HCT116 (cell line): ENCODE data around the gene FAM180A. TPM values are rescaled to one million over a fixed set of nuclear protein-coding genes. Genes with fewer than 3 reads are reported as not detected.

Experiments
- ELF1 ChIP-seq: IDR thresholded peaks from 2 replicates; pipeline ENCODE4 v1.6.1; 2012; ENCODE audit warnings: low read depth, borderline replicate concordance
- SIN3A ChIP-seq: IDR thresholded peaks from 2 replicates; pipeline ENCODE4 v1.6.1; 2012; ENCODE audit warnings: low read depth
- TCF7L2 ChIP-seq: IDR thresholded peaks from 2 replicates; pipeline ENCODE4 v1.7.0; 2011; ENCODE audit warnings: borderline replicate concordance, inconsistent platforms; ENCODE audit not compliant: insufficient read depth, insufficient read length; ENCODE audit errors: extremely low read depth
- ZNF274 ChIP-seq: fragments of 200-500 bp; sonication (Bioruptor generic); IDR thresholded peaks from 2 replicates; pipeline ENCODE4 v1.6.1; 2014; ENCODE audit warnings: mild to moderate bottlenecking, low read depth, low read length, inconsistent platforms
- total RNA-seq: library from RNA; stranded (reverse); gene quantifications from one replicate; pipeline ENCODE4 v1.2.1, GENCODE V29; 2021; ENCODE audit not compliant: unreplicated experiment
- TF ChIP-seq, protein P1 (sequence below): IDR thresholded peaks from 2 replicates; pipeline ENCODE4 v1.6.1; 2012; ENCODE audit warnings: low read depth
- TF ChIP-seq, protein P2 (sequence below), 3 experiments: fragments of 200-600 bp in 1 of 3; sonication (generic) in 1 of 3; IDR thresholded peaks in 2 of 3; conservative IDR thresholded peaks in 1 of 3; 2 replicates each; pipeline ENCODE4 v1.5.1; 2012 to 2017; ENCODE audit warnings: low read depth in 2 of 3, low read length in 2 of 3, antibody characterized with exemption in 1 of 3, borderline replicate concordance in 1 of 3, control low read depth in 1 of 3, mild to moderate bottlenecking in 1 of 3, mixed read lengths in 1 of 3, mixed run types in 1 of 3, moderate library complexity in 1 of 3; ENCODE audit not compliant: insufficient read depth in 1 of 3
- TF ChIP-seq, protein P3 (sequence below): IDR thresholded peaks from 2 replicates; pipeline ENCODE4 v1.6.1; 2012

FAM180A gene
- total RNA-seq, 1 experiment from 2014 or later = 0.59 TPM

DNA sequence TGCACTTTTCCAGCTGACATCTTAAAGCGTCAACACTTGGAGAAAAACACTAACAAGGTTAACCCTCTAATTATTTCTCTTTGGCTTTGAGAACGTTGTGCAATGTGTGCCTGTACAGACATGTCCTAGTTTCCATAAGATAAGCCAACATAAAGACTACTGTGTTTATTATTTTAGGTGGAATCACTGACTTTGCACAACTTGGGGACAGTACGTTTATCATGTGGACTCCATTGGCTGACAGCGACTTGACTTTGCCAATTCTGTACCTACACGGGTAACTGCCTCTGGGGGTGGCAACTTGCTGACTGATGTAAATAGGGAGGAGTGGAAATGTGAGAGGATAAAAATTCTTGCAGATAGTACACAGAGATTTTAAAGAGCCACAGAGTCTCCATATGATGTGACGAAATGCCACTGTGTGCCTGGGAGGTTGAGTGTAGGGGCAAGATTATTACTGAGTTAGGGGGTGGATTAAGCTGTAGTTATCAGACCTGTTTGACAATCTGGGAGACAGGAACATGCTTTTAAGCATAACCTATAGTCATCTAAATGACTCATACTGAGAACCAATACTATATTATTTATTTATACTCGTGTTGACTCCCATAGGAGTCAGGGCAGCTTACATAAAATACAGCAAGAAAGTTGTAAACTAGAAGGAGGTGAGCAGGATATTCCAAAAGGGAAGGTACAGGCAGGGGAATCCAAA, 41.6 kb downstream of the FAM180A start (continued):
- TF ChIP-seq, protein P1, sequence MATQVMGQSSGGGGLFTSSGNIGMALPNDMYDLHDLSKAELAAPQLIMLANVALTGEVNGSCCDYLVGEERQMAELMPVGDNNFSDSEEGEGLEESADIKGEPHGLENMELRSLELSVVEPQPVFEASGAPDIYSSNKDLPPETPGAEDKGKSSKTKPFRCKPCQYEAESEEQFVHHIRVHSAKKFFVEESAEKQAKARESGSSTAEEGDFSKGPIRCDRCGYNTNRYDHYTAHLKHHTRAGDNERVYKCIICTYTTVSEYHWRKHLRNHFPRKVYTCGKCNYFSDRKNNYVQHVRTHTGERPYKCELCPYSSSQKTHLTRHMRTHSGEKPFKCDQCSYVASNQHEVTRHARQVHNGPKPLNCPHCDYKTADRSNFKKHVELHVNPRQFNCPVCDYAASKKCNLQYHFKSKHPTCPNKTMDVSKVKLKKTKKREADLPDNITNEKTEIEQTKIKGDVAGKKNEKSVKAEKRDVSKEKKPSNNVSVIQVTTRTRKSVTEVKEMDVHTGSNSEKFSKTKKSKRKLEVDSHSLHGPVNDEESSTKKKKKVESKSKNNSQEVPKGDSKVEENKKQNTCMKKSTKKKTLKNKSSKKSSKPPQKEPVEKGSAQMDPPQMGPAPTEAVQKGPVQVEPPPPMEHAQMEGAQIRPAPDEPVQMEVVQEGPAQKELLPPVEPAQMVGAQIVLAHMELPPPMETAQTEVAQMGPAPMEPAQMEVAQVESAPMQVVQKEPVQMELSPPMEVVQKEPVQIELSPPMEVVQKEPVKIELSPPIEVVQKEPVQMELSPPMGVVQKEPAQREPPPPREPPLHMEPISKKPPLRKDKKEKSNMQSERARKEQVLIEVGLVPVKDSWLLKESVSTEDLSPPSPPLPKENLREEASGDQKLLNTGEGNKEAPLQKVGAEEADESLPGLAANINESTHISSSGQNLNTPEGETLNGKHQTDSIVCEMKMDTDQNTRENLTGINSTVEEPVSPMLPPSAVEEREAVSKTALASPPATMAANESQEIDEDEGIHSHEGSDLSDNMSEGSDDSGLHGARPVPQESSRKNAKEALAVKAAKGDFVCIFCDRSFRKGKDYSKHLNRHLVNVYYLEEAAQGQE = no peak
- TF ChIP-seq SIN3A (no peak), ZNF274 (no peak), TCF7L2 (no peak), ELF1 (no peak)
- TF ChIP-seq, protein P2, sequence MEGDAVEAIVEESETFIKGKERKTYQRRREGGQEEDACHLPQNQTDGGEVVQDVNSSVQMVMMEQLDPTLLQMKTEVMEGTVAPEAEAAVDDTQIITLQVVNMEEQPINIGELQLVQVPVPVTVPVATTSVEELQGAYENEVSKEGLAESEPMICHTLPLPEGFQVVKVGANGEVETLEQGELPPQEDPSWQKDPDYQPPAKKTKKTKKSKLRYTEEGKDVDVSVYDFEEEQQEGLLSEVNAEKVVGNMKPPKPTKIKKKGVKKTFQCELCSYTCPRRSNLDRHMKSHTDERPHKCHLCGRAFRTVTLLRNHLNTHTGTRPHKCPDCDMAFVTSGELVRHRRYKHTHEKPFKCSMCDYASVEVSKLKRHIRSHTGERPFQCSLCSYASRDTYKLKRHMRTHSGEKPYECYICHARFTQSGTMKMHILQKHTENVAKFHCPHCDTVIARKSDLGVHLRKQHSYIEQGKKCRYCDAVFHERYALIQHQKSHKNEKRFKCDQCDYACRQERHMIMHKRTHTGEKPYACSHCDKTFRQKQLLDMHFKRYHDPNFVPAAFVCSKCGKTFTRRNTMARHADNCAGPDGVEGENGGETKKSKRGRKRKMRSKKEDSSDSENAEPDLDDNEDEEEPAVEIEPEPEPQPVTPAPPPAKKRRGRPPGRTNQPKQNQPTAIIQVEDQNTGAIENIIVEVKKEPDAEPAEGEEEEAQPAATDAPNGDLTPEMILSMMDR (IDR thresholded peaks at IDR 0.05 in 2 of 3, conservative IDR thresholded peaks at IDR 0.05 in 1 of 3; ENCODE audit: borderline replicate concordance in 1 of 3, insufficient read depth in 1 of 3, low read depth in 2 of 3, low read length in 2 of 3) = no peak
- TF ChIP-seq, protein P3, sequence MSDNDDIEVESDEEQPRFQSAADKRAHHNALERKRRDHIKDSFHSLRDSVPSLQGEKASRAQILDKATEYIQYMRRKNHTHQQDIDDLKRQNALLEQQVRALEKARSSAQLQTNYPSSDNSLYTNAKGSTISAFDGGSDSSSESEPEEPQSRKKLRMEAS = no peak
